Measurements from ENCODE around the gene THAP4.
A peak's percentile ranks its signal among the peaks of the same experiment; 100 is the strongest.

THAP4 gene

DNA sequence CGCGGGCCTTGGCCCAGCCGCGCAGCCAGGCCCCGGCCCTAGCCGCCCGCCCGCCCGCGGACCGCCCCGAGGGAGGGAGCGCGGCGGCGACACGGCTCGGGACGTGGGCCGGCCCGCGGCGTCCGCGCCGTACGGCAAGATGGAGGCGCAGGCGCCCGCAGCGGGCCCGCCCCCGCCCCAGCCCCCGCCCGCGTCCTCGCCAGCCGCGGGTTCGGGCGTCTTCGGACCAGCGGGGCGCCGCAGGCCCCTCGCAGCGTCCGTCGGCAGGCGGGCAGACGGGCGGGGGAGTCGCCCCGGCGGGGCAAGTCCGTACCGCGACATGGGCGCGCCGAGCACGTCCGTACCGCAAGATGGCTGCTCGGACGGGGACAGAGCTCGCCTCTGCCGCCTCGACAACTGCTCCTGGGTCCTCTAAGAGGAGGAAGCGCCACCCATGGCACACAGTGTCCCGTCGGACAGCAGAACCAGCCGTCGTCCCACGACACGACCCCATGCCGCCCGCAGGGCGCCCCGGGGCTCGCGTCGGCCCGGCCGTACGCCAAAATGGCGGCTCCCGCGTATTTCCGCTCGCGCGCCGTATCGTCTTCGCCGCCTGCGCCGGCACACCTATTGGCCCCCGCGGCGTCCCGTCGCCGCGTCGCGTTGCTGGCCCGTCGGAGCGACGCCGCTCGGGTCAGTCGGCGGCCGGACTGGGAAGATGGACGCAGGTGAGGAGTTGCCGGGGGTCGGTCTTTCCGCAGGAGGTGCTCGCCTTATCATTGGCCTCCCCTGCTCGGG lies at the start of gene THAP4, which contains the start of gene ATG4B:
Gene THAP4 (minus strand): TSS at position 141 of the 777 bp plus-strand sequence. CDS start 141 bp downstream, outside the sequence.
Gene ATG4B (plus strand): TSS at position 676 of the 777 bp plus-strand sequence. CDS start 22 bp downstream, at position 698.
- DNase-seq = peak; percentile 85

DNA sequence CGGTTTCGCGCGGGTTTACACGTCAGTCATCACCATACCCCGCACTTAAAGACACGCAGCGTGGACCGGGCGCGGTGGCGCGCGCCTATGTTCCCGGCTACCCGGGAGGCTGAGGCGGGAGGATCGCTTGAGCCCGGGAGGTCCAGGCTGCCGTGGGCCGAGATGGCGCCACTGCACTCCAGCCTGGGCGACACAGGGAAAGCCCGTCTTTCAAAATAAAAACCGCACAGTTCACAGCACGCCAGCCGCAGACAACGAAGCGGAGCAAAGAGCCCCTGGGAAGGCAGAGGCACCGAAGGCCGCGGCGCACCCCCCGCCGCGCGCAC lies 49.3 kb upstream of the THAP4 start:
- no peak for DNase-seq

DNA sequence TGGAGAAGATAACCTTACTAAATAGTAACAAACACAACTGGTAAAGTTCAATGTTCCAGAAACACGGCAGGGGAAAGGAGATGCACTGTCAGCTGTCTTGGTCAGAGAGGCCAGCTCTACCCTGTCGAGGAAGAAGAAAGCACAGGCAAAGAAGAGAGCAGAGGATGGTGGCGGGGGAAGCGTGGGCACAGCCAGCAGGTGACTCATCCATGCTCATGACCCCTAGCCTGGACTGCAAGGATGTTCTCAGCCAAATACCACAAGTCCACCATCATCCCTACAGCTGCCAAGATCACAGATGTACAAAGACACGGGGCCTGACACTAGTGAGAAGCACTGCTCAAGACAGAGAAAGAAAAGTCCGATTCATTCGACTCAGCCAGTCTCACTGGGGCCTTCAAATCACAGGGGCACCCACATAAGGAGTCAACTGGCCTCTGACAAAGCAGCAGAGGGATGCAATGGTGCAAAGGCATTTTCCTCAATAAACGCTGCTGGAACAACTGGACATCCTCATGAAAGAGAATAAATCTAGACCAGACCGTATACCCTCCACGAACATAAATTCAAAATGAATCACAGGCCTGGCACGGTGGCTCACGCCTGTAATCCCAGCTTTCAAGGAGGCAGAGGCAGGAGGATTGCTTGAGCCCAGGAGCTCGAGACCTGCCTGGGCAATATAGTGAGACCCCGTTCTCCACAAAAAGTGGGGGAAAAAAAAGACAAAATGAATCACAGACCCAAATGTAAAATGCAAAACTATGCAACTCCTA lies 44.1 kb upstream of the THAP4 start:
- no peak for DNase-seq

DNA sequence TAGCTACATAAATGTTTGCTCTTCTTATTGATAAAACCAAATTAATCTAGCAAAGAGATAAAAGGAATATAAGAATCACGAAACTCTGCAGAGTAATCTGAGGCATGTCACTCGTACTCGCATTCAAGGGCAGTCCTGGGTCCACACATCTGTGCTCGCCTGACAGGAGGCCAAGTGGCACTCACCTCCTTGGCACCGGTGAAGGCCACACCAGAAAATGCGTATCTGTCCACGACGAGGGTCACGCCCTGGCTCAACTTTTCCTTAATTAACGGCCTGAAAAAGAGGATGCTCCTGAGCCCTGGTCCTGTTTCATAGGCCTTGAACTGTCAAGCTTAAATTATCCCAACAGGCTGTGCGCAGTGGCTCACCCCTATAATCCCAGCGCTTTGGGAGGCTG lies 43.1 kb upstream of the THAP4 start:
- DNase-seq = no peak

- DNase-seq = no peak
Observed at GRCh38 chr2:241678784-241679540, 42.0 kb upstream of the THAP4 start.

DNA sequence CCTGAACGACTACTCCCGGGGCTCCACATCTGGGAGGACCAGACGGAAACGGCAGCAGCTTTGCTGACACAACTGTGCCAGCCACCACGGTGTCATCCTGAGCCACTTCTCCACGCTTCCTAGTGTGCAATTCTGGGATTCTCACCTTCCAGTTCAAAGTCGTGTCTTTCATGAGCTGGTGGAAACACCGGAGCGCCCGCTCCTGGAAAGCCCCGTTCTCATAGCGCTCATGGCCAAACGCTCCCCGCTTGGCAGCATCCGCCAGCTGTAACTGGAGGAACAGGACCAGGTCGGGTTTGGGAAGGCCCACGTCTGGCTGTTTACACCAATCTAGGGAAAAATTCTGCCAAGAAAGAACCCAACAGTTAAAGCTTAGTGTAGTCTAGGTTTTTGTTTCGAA lies 41.3 kb upstream of the THAP4 start:
- DNase-seq = no peak

DNA sequence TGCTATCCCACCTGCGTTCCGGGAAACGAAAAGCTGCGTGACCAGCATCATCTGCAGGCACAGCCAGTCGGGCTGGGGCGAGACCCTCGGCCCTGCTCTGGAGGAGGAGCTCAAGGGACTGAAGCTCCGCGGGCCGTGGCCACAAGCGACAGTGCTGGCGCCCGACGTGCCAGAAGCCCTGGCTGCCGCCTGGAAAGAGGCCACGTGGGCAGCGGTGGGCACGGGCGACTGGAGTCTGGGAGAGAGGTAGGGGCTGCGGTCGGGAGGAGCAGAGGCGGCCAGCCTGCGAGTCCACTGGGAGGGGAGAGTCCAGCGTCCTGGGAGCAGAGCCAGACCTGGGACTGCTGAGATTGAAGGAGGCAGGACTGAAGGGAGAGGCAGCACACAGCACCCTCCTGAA lies 40.4 kb upstream of the THAP4 start:
- no peak for DNase-seq

DNA sequence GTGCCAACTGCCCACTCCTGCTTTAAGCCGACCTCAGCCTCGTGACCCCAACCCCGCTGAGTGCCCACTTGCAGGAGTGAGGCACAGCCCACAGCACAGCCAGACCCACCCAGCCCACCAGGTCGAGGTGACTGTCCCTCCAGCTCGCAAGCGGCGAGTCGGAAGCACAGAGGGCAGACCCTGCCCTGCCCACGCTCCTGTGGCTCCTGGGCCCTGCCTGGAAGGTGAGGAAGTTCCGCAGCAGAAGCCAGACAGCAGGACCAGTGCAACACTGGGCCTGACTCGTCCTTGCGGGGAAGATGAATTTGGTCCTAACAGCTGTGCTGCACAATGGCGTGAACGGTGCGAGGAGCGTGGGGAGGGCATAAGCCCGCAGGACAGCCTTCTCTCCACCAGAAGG lies 39.7 kb upstream of the THAP4 start:
- DNase-seq = no peak

DNA sequence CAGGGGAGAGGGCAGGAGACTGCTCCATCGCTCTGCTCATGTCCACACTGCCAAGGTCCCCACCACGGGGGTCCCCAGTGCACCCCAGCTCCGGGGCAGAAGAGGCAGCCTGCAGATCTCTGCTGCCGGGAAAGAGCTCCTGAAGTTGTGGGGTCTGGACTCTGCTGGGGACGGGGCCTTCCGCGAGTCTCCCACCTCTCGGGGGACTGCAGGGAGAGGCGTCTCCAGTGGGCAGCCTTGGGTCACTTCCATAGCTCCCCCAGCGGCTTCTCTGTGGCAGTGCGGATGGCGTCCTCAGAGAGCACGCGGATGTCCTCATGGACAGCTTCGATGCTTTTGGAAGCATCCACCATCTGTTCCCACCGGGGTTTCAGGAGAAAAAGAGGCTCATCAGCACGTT lies 38.9 kb upstream of the THAP4 start:
- no peak for DNase-seq

- no peak for DNase-seq
Observed at GRCh38 chr2:241673797-241674725, 37.1 kb upstream of the THAP4 start.

DNA sequence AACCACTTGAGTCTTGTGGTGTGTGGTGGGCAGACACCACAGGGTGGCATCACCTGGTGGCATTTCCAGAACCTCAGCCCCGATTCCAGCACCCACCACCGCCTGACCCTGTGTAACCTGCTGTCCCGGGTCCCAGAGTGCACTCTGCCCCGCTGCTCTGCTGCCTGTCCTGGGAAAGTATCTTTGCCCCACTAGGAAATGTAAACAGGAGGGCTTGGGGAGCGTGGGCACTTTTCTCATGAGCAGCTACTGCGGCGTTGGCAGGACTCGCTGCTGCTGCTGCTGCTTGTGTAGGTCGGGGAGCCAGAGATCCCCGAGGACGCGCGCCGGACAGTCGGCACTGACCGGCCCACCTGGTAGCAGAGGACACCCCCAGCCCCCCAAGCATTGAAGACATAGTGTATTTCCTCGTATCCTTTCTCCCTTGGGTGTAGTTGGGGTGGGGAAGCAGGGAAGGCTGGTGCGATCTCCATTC lies 36.3 kb upstream of the THAP4 start:
- DNase-seq = no peak

DNA sequence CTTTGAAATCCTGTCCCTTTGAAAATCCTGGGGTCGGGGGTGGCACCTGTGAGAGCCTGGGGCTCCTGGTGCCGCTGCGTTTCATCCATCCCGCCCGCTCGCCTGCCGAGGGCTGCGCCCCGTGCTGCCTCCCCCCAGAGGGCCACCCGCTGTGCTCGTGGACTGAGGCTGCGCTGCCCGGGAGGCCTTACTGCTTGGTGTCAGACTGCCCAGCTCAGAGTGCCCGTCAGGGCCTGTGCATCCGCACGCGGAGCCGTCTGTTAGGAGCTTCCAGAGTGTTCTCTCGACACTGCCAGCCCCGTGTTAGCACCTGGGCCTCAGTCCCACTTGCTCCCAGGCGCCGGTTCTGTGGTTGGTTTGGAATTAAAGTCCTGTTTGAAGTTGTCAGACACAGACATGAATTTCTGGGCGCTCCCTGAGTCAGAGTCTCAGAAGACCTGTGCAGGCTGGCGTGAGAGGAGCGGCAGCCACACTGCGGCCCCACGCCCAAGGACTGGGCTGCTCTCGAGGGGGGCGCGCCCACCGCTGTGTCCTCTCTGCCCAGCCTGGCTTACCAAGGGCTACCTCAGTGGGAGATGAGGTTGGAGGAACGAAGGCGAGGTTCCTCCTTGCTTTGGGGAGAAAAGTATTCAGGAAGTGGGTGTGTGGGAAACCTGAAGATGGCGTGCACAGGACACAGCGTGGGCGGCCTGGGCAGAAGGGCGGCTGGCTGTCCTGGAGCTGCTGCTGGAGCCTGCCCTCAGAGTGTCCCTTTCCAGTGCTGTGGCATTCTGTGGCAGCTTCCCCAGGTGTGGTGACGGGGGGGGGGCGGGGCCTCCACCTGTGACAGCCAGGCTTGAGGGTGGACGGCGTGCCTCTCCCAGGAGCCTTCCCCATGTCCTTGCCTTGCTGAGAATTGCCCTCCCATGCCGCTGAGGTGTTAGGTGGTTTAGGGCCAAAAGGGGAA lies 35.6 kb upstream of the THAP4 start:
- no peak for DNase-seq

DNA sequence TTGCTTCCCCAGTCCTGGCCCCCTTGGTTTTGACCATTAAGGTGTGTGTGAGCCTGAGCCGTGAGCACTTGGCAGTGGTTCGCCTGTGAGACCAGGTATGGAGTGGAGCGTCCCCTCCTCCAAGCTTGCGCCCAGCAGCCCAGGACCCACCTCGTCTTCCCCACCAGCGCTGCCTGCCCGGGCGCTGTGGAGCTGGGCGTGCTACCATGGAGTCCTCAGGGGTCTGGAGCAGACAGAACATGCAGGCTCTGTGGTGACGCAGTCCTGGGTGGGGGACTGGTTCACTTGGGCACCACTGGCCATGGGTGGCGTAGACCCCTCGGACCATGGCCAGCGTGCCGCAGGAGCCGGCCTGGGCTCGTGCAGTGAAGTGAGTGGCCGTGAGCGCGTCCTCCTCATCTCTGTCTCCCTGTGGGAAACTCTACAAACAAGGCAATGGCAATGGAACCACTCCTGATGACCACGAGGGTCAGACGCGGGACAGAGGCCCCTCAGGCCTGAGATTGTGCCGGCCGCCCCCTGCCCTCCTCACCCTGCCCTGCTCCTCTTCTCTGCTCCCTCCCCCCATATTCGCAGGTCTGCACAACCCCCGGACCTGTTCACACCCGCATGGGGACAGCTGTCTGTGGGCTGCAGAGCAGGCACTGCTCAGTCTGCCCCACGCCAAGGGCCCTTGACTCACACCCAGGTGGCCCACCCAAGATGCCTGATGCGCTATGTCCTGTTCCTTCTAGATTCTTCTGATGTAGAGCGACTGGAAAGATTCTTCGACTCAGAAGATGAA lies 34.7 kb upstream of the THAP4 start:
- no peak for DNase-seq

GRCh38 chr2:241670333-241671110 lies 33.6 kb upstream of the THAP4 start:
- no peak for DNase-seq

DNA sequence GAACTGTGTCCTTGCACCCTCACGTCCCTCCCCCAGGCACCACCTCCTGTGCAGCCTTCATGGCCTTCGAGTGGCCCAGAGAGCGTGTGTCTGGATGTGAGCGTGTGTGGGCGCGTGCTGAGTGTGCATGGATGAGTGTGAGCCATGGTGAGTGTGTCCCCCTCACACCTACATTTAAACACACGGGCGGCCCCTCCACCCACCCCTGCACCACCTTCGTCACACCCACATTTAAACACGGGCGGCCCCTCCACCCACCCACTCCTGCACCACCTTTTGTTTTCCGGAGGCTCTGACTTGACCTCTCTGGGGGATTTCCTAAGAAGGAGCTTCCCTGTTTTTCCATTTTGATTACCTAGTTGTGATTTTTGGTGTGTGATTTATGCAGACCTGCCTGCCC lies 31.9 kb upstream of the THAP4 start:
- DNase-seq = no peak

DNA sequence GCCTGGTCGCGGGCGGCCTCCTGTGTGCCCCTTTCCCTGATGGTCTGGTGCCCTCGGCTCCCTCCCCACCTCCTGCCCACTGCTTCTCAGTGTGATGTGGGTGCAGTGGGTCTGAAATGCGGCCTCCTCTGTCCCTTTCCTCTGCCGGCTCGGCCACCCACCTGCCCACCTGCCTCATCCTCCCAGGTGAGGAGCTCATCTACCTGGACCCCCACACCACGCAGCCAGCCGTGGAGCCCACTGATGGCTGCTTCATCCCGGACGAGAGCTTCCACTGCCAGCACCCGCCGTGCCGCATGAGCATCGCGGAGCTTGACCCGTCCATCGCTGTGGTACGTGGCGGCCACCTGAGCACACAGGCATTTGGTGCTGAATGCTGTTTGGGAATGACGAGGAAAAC lies 31.4 kb upstream of the THAP4 start:
- no peak for DNase-seq

DNA sequence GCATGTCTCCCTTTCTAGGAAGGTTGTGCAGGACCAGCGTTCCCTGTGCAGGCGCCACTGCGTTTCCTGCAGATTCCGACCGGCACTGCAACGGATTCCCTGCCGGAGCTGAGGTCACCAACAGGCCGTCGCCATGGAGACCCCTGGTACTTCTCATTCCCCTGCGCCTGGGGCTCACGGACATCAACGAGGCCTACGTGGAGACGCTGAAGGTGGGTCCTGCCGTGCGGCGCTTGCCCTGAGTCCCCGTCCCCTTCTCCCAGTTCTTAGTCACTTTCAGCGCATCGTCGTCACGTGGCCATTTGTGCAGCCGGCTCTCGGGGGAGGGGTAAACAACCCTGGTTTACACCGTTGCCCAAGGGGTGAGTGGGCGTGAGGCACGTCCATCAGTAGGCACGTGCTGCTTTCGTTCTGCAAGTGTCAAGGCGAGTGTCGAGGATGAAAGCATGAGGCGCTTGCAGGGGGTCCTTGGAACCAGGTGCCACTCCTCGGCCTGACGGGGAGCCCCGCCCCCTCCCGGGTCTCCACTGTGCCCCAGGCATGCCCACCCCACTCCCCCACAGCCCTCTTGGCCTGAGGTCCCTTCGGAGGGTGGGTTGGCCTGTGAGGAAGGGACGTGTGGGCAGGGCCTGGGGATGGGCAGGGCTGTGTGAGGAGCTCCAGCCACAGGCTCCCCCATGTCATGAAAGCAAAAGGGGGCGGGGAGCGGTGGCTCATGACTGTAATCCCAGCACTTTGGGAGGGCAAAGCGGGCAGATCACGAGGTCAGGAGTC lies 29.9 kb upstream of the THAP4 start:
- no peak for DNase-seq

GRCh38 chr2:241665731-241666440 lies 28.9 kb upstream of the THAP4 start:
- no peak for DNase-seq

Measured in activated T-cell treated with anti-CD3 and anti-CD28 coated beads, Interleukin-2, amount 50 U/mL, for 1 hour (primary cell).